Thoracic aorta (tissue), 2 donors: ENCODE results near the gene POMC. TPM values are rescaled to one million over a fixed set of nuclear protein-coding genes. Genes with fewer than 3 reads are reported as not detected.
"Not testable (repeated sequence)": the region's sequence is repeated elsewhere in the genome, so short reads cannot be mapped to it uniquely, and the experiment has no call there.

Source experiments
- ATAC-seq: fragments of 150-250 bp; one replicate; pipeline ENCODE4 v1.8.0; 2017; ENCODE audit warnings: low read depth; ENCODE audit not compliant: insufficient number of reproducible peaks, low FRiP score
- DNase-seq: peaks from one replicate; pipeline ENCODE4 v3.0.0-alpha.2; 2020; ENCODE audit warnings: low spot score
- H3K27ac ChIP-seq, 2 donors: fragments of 200-600 bp; sonication (generic); 1 replicate in 1 of 2; 2 replicates in 1 of 2; pipeline ENCODE4 v1.5.1; 2016; ENCODE audit warnings: mild to moderate bottlenecking in 2 of 2, moderate library complexity in 2 of 2
- H3K27me3 ChIP-seq: fragments of 200-600 bp; sonication (generic); replicated peaks from 2 replicates; pipeline ENCODE4 v1.6.0; 2016; ENCODE audit warnings: mild to moderate bottlenecking; ENCODE audit not compliant: insufficient read depth
- H3K36me3 ChIP-seq: fragments of 200-600 bp; sonication (generic); one replicate; pipeline ENCODE4 v1.5.1; 2016
- H3K4me1 ChIP-seq, 2 donors: fragments of 200-600 bp; sonication (generic); 1 replicate in 1 of 2; 2 replicates in 1 of 2; pipeline versions ENCODE4 v1.5.1 to v1.6.0; 2016; ENCODE audit warnings: low read depth in 2 of 2, mild to moderate bottlenecking in 1 of 2; ENCODE audit not compliant: control insufficient read depth in 1 of 2
- H3K4me3 ChIP-seq: fragments of 200-600 bp; sonication (generic); 2 replicates; pipeline ENCODE4 v1.5.1; 2016; ENCODE audit warnings: mild to moderate bottlenecking
- H3K9me3 ChIP-seq: fragments of 200-600 bp; sonication (generic); 2 replicates; pipeline ENCODE4 v1.5.1; 2016
- CTCF ChIP-seq: fragments of 200-600 bp; sonication (generic); IDR thresholded peaks from one replicate; pipeline ENCODE4 v1.5.1; 2019; ENCODE audit warnings: antibody characterized with exemption
- total RNA-seq, 2 donors: library from RNA; depleted of rRNA; stranded (reverse); fragments of >200 nt; gene quantifications; one replicate each; pipeline versions ENCODE4 v1.1.0 to v1.2.3, GENCODE V29; 2016

The POMC gene
- 1 to 10 TPM; 1.2 to 5.7 TPM for total RNA-seq

GRCh38 chr2:25168256-25169072, at the start of gene POMC:
Gene POMC, minus strand, starts transcription at chr2:25168580. Its CDS starts 3,808 bp downstream, at chr2:25164772.
- H3K4me3 ChIP-seq, result peak within 1 kb of the TSS; percentile 68
- no peak for TF ChIP-seq CTCF
- H3K9me3 ChIP-seq, result no peaks in the 10 kb centered on the region
- DNase-seq, result no peak
- H3K4me1 ChIP-seq, result peaks cover 5 to 15% of the 10 kb centered on the region in 2 donors
- H3K27ac ChIP-seq, result no peak within 1 kb of the TSS
- H3K27me3 ChIP-seq, result peaks cover 12% of the 10 kb centered on the region
- ATAC-seq, result no peak
- H3K36me3 ChIP-seq, result no peaks in the 10 kb centered on the region

GRCh38 chr2:25218100-25218499, 49.7 kb upstream of the POMC start:
- ATAC-seq, result no peak
- no peaks in the 10 kb centered on the region for H3K36me3 ChIP-seq
- H3K4me1 ChIP-seq, result peaks cover 0 to 3% of the 10 kb centered on the region in 2 donors
- H3K27ac ChIP-seq, result no peak overlapping the region
- no peak for TF ChIP-seq CTCF
- DNase-seq, result no peak
- H3K9me3 ChIP-seq, result no peaks in the 10 kb centered on the region
- no peak overlapping the region for H3K4me3 ChIP-seq
- no peaks in the 10 kb centered on the region for H3K27me3 ChIP-seq

- no peaks in the 10 kb centered on the region for H3K27me3 ChIP-seq
- peaks cover 0 to 3% of the 10 kb centered on the region in 2 donors for H3K4me1 ChIP-seq
- no peaks in the 10 kb centered on the region for H3K9me3 ChIP-seq
- DNase-seq (no peak), ATAC-seq (no peak)
- TF ChIP-seq CTCF, result no peak
- H3K36me3 ChIP-seq, result no peaks in the 10 kb centered on the region
- H3K27ac ChIP-seq, result peak overlapping the region; percentile 68 to 70
- H3K4me3 ChIP-seq, result peak overlapping the region; percentile 79
These were observed 47.7 kb upstream of the POMC start for GRCh38 chr2:25215948-25216679.

- no peak for TF ChIP-seq CTCF
- Histone ChIP-seq H3K4me1 (peaks cover 0 to 3% of the 10 kb centered on the region in 2 donors), H3K27me3 (no peaks in the 10 kb centered on the region), H3K36me3 (no peaks in the 10 kb centered on the region), H3K9me3 (no peaks in the 10 kb centered on the region), H3K4me3 (no peak overlapping the region), H3K27ac (peak overlapping the region; percentile 68 to 70)
- DNase-seq (no peak), ATAC-seq (peak; percentile 28)
These were observed 46.9 kb upstream of the POMC start for GRCh38 chr2:25215232-25215631.

GRCh38 chr2:25213229-25213628, 44.8 kb upstream of the POMC start:
- Histone ChIP-seq H3K9me3 (no peaks in the 10 kb centered on the region), H3K36me3 (no peaks in the 10 kb centered on the region), H3K27me3 (no peaks in the 10 kb centered on the region), H3K4me3 (no peak overlapping the region), H3K4me1 (peaks cover 0 to 3% of the 10 kb centered on the region in 2 donors), H3K27ac (no peak overlapping the region)
- no peak for TF ChIP-seq CTCF
- no peak for DNase-seq
- no peak for ATAC-seq

- not testable (repeated sequence) for H3K27me3 ChIP-seq, H3K36me3 ChIP-seq, H3K9me3 ChIP-seq, H3K27ac ChIP-seq, H3K4me1 ChIP-seq, ATAC-seq, DNase-seq, H3K4me3 ChIP-seq
These were observed 42.5 kb upstream of the POMC start for GRCh38 chr2:25210923-25211322.
